K562 (cell line): ENCODE results near the gene RNU1-2. TPM values are rescaled to one million over a fixed set of nuclear protein-coding genes. Genes with fewer than 3 reads are reported as not detected.

Experiments
- ATAC-seq: fragments of 200-7000 bp; cut with Tn5 transposase; 3 replicates; pipeline ENCODE4 v1.9.1; 2020; ENCODE audit warnings: moderate library complexity
- BruUV-seq: library from RNA; stranded (reverse); fragments of 400-500 nt; replicated peaks from 2 replicates; lab custom pipeline; 2021; lab: Mats Ljungman, UMichigan
- CTCF ChIA-PET: fragments of 300-600 bp; formaldehyde crosslinking; extraction: SDS; loops from one replicate; lab custom pipeline; 2021; ENCODE audit warnings: low intra/inter-chr PET ratio; lab: Yijun Ruan, JAX
- POLR2A ChIA-PET: fragments of 300-600, 350-650 bp; sonication (Branson Sonifier 250); formaldehyde crosslinking; extraction: SDS; loops from one replicate; lab custom pipeline; 2021; ENCODE audit warnings: antibody characterized with exemption, inconsistent platforms; lab: Yijun Ruan, JAX
- DNase-seq, 4 experiments: peaks; one replicate each; pipeline versions ENCODE4 v3.0.0 to v3.0.0-alpha.2; 2011 to 2018; ENCODE audit warnings: low spot score in 3 of 4, mixed read lengths in 3 of 4; ENCODE audit errors: extremely low read depth in 1 of 4
- FAIRE-seq: peaks from 2 replicates; lab custom pipeline; 2011; peaks lifted over from hg19 to GRCh38; lab: Jason Lieb, UNC
- H2AFZ ChIP-seq: 2 replicates; pipeline ENCODE4 v1.6.0; 2011; ENCODE audit warnings: low read depth, low read length, control low read depth, inconsistent platforms
- H3K27ac ChIP-seq: fragments of 200-600 bp; 3 replicates; pipeline ENCODE4 v1.8.0; 2011; ENCODE audit warnings: low read depth, mild to moderate bottlenecking, control low read depth, inconsistent platforms, low read length, moderate library complexity, mixed read lengths; ENCODE audit errors: extremely low read depth
- H3K27me3 ChIP-seq, 2 experiments: fragments of 300-600 bp in 1 of 2; 2 replicates in 1 of 2; 3 replicates in 1 of 2; pipeline versions ENCODE4 v1.6.0 to v1.8.0; 2011; ENCODE audit warnings: inconsistent platforms in 2 of 2, low read length in 2 of 2, mild to moderate bottlenecking in 1 of 2, mixed read lengths in 1 of 2, moderate library complexity in 1 of 2; ENCODE audit not compliant: control insufficient read depth in 2 of 2, insufficient read depth in 2 of 2
- H3K36me3 ChIP-seq: fragments of 300-600 bp; 3 replicates; pipeline ENCODE4 v1.8.0; 2011; ENCODE audit warnings: mild to moderate bottlenecking, low read length, inconsistent platforms; ENCODE audit not compliant: control insufficient read depth, insufficient read depth
- H3K4me1 ChIP-seq, 2 experiments: fragments of 200-600 bp in 1 of 2; replicated peaks in 1 of 2; 2 replicates in 1 of 2; 3 replicates in 1 of 2; pipeline versions ENCODE4 v1.5.1 to v1.8.0; 2011; ENCODE audit warnings: inconsistent platforms in 2 of 2, low read length in 2 of 2, mild to moderate bottlenecking in 1 of 2, mixed read lengths in 1 of 2, moderate library complexity in 1 of 2; ENCODE audit not compliant: control insufficient read depth in 2 of 2, insufficient read depth in 2 of 2
- H3K4me2 ChIP-seq: 2 replicates; pipeline ENCODE4 v1.6.1; 2011; ENCODE audit warnings: low read length, control low read depth, inconsistent platforms, mixed read lengths; ENCODE audit not compliant: insufficient read depth
- H3K4me3 ChIP-seq: fragments of 200-600 bp; sonication (generic), shearing (Covaris generic); 2 replicates; pipeline ENCODE4 v1.5.1; 2016; ENCODE audit warnings: control low read depth, inconsistent platforms
- H3K79me2 ChIP-seq: fragments of 200-600 bp; 3 replicates; pipeline ENCODE4 v1.8.0; 2011; ENCODE audit warnings: low read length, inconsistent platforms; ENCODE audit not compliant: control insufficient read depth, insufficient read depth
- H3K9ac ChIP-seq, 2 experiments: 2 replicates each; pipeline versions ENCODE4 v1.6.0 to v1.6.1; 2011; ENCODE audit warnings: low read depth in 2 of 2, low read length in 2 of 2, control low read depth in 1 of 2, inconsistent platforms in 1 of 2, mild to moderate bottlenecking in 1 of 2, mixed read lengths in 1 of 2; ENCODE audit not compliant: insufficient read depth in 1 of 2
- H3K9me1 ChIP-seq: one replicate; pipeline ENCODE4 v1.6.0; 2011; ENCODE audit warnings: inconsistent platforms, mild to moderate bottlenecking, low read length, moderate library complexity; ENCODE audit not compliant: control insufficient read depth, insufficient read depth
- H3K9me3 ChIP-seq: replicated peaks from 2 replicates; pipeline ENCODE4 v1.5.1; 2011; ENCODE audit warnings: low read depth, low read length, inconsistent platforms; ENCODE audit not compliant: control insufficient read depth, insufficient read depth
- H4K20me1 ChIP-seq: replicated peaks from 2 replicates; pipeline ENCODE4 v1.6.1; 2011; ENCODE audit warnings: low read length, inconsistent platforms, mixed read lengths; ENCODE audit not compliant: control insufficient read depth, insufficient read depth
- CTCF ChIP-seq, 3 experiments: IDR thresholded peaks in 2 of 3; conservative IDR thresholded peaks in 1 of 3; 2 replicates each; pipeline ENCODE4 v1.5.1; 2011 to 2012; ENCODE audit warnings: low read length in 3 of 3, mild to moderate bottlenecking in 3 of 3, control low read depth in 2 of 3, improper control_type of control experiment in 1 of 3, inconsistent platforms in 1 of 3, low read depth in 1 of 3, mixed read lengths in 1 of 3, moderate library complexity in 1 of 3; ENCODE audit not compliant: insufficient read depth in 2 of 3
- NR1H2 ChIP-seq: sonication (generic); formaldehyde crosslinking; IDR thresholded peaks from 2 replicates; pipeline ENCODE4 v1.4.0; 2020; ENCODE audit warnings: mild to moderate bottlenecking, missing genetic modification reagents
- PHB ChIP-seq: fragments of 250-450 bp; sonication (Bioruptor Pico); IDR thresholded peaks from 2 replicates; pipeline ENCODE4 v1.5.0; 2021
- SAFB2 ChIP-seq: fragments of 200-400 bp; formaldehyde crosslinking; IDR thresholded peaks from 2 replicates; pipeline ENCODE4 v1.6.1; 2018; ENCODE audit warnings: borderline replicate concordance, low read length, low read depth, moderate library complexity; ENCODE audit not compliant: severe bottlenecking
- XRCC4 ChIP-seq: IDR thresholded peaks from one replicate; pipeline ENCODE4 v1.6.1; 2011; ENCODE audit not compliant: insufficient read depth, insufficient read length; ENCODE audit errors: extremely low read depth
- ZNF384 ChIP-seq: IDR thresholded peaks from 2 replicates; pipeline ENCODE4 v1.6.1; 2012; ENCODE audit warnings: low read depth, low read length, improper control_type of control experiment
- ZNF512 ChIP-seq: IDR thresholded peaks from 2 replicates; pipeline ENCODE4 v1.6.1; 2016; ENCODE audit warnings: missing genetic modification characterization, missing compliant biosample characterization
- WGBS: fragments of 100-300 bp; shearing (Covaris generic); methylation state at CpG from one replicate; pipeline ENCODE4 v1.1.6; 2016; ENCODE audit warnings: low coverage, mixed read lengths; ENCODE audit not compliant: insufficient coverage; ENCODE audit errors: missing lambda C conversion rate; 5-methylcytosine and 5-hydroxymethylcytosine counted together
- in situ Hi-C: fragments of 300-500 bp; cut with MboI; formaldehyde crosslinking; loops from 4 replicates; pipeline ENCODE4 v1.15.0; 2018; ENCODE audit warnings: inconsistent platforms, mixed read lengths
- intact Hi-C: fragments of 100-400 bp; cut with micrococcal nuclease; formaldehyde crosslinking; loops from 2 replicates; pipeline ENCODE4 v1.14.2; 2022
- polyA plus RNA-seq, 8 experiments: library from polyadenylated mRNA; depleted of rRNA in 4 of 8; stranded (reverse) in 5 of 8; unstranded in 3 of 8; fragments of >200 nt; fragmentation: Nextera tagmentation in 2 of 8; fragmentation: Illumina TruSeq in 1 of 8; extraction: Ambion mirVana in 2 of 8; extraction: Trizol in 1 of 8; gene quantifications; 2 replicates each; pipeline versions ENCODE4 v1.2.1 to v1.2.3, GENCODE V29; 2011 to 2014; ENCODE audit warnings: inconsistent platforms in 1 of 8, missing spikeins in 1 of 8
- total RNA-seq, 7 experiments: library from RNA; depleted of rRNA in 6 of 7; stranded (reverse); fragments of >200 nt in 6 of 7; fragmentation: Illumina TruSeq in 2 of 7; extraction: Trizol in 2 of 7; gene quantifications; 2 replicates each; pipeline versions ENCODE4 v1.2.1 to v1.2.3, GENCODE V29; 2011 to 2021; ENCODE audit warnings: low replicate concordance in 1 of 7

RNU1-2 gene
- total and polyA plus RNA-seq, 9 of the 15 experiments (the other 6 are each of a cell fraction or from before 2014, with no cell fraction given) = under 0.01 to 32,823 (median 2,538) TPM; not detected in 4

GRCh38 chr1:16886860-16887605 is 8.7 kb upstream of the RNU1-2 start:
- POLR2A ChIA-PET = interaction anchor here (0.6 to 6.0 kb wide), 2 partner anchors 19 to 308 kb away, joined by 3 to 31 read pairs; no protein-coding TSS in a partner anchor
- no peak for ATAC-seq
- TF ChIP-seq ZNF384 = no peak
- TF ChIP-seq SAFB2 = no peak
- TF ChIP-seq CTCF (IDR thresholded peaks at IDR 0.05 in 2 of 3, conservative IDR thresholded peaks at IDR 0.05 in 1 of 3; ENCODE audit: insufficient read depth in 2 of 3, low read depth in 1 of 3, low read length in 3 of 3) = no peak
- no peak for TF ChIP-seq ZNF512
- TF ChIP-seq XRCC4 = no peak
- TF ChIP-seq PHB (CRISPR knock-in tag) = no peak
- no peak for TF ChIP-seq NR1H2 (CRISPR knock-in tag)
- TF ChIP-seq, all 486 proteins: peak for 0
- BruUV-seq = no TSS peak
- in situ Hi-C loops = no loop called here
- intact Hi-C loops = no loop called here
- 0 out of 4 replicates have a peak overlapping the region, but pooled peaks of 1 of the 2 experiments have one; percentile 28 for H3K9ac ChIP-seq
- FAIRE-seq (peak; percentile 40), DNase-seq (no peak)
- H2AFZ ChIP-seq = no peak overlapping the region
- no peaks in the 10 kb centered on the region for H3K79me2 ChIP-seq
- WGBS = 51% methylated on average over 20 of the region's 20 CpGs
- CTCF ChIA-PET = no interaction called here
- 0 out of 5 replicates have a peak, but pooled peaks cover 0 to 5% of the 10 kb centered on the region in 2 experiments for H3K27me3 ChIP-seq
- H3K36me3 ChIP-seq = no peaks in the 10 kb centered on the region
- no peaks in the 10 kb centered on the region for H3K9me3 ChIP-seq
- H4K20me1 ChIP-seq = no peaks in the 10 kb centered on the region
- no peak overlapping the region for H3K27ac ChIP-seq
- H3K9me1 ChIP-seq = no peaks in the 10 kb centered on the region
- no peak overlapping the region for H3K4me2 ChIP-seq
- no peak overlapping the region for H3K4me3 ChIP-seq
- peaks cover 9% of the 10 kb centered on the region in 2 experiments; a peak in 4 of 5 replicates for H3K4me1 ChIP-seq
